ENCODE data around the gene ERICH3.

ERICH3 gene, protein sequence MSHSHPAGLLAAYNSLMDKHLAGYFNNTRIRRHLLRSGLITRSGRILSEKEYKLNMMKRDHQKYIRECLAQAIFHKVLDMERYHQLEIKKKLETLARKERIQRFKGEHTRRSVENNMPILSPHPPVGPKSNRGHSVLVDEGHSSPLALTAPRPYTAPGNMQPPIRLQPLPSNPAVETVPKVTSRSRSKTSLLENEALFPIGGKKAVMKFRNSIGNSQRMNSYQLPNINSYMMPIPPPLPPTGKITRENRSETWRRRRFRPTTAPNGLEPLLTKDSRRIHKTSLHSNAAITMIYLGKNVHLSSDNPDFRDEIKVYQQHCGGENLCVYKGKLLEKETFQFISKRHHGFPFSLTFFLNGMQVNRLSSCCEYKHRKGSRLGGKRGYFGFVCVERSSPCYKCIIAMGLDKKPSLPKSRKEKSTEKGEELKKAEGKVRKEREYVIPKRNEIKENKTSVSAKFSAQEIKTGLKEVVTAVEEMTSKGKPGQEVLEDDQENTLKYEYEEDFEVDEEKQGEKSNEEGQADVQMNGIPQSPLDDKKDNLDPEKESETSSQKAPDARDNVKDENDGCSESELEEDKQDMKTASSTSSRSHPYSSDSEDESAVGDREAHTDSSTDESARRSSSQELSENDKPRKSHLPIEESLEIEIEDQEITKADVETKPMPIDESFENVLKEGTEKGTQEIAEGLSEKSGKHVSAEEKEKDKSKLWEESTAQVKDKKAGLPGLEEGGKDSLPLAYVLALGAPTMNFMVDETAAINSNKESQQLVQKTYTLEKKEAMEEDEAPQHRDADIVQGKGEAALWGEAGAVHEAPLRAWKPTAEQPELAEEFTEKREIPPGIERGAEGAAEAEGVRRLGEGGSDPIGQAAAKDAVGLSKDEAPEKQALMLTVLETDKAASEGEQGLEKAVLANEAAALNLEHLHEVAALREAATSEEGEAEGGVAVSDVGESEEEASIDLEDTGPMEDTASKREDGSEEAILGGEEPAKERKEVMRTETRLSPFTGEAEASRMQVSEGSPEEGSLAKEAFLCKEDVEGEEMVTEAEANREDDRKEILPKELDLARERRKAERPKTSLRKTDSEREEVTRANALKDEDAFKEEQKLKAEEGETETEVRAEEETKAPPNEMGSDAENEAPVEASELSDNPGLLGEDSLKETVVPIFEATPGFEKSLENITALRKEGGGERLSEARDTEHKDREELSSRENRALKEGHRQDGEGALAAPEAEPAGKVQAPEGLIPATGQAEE (N-terminal part only)

GRCh38 chr1:74673351-74674111 lies at the start of gene ERICH3:
ERICH3 (minus strand) TSS chr1:74673792; CDS start chr1:74673519, 273 bp downstream.
- no peak for DNase-seq

DNA sequence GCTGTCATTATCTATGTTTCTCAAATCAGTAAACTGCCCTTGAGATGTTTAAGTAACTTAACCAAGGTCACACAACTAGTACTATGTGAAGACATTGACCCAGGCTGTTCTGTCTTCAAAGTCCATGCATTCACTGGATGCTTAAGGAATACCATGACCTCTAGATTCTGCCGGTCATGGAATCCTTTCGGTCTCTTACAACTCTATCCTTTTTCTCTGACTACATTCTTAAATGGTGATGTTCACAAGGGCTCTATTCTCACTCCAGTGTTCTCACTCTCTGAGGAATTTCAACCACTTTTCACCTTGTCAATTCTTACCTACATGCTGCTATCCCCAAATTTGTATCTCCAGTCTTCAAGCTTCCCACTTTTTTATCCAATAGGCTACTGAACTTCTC lies 44.0 kb upstream of the ERICH3 start:
- DNase-seq, result no peak

GRCh38 chr1:74716822-74717221 lies 43.2 kb upstream of the ERICH3 start:
- DNase-seq, result no peak

GRCh38 chr1:74715806-74716205 lies 42.2 kb upstream of the ERICH3 start:
- DNase-seq, result no peak

DNA sequence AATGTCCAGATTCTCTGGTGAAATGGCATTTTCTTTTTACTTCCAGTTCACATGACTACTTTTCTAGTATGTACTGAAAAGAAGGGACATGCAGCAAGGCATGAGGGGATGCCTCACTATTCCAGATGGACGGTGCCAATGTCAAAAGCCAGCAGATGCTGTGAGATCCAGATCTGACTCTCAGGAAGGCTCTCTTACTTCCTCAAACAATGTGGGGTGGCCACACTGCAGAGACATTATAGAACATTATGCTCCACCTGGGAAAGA lies 41.6 kb upstream of the ERICH3 start:
- DNase-seq, result no peak

DNA sequence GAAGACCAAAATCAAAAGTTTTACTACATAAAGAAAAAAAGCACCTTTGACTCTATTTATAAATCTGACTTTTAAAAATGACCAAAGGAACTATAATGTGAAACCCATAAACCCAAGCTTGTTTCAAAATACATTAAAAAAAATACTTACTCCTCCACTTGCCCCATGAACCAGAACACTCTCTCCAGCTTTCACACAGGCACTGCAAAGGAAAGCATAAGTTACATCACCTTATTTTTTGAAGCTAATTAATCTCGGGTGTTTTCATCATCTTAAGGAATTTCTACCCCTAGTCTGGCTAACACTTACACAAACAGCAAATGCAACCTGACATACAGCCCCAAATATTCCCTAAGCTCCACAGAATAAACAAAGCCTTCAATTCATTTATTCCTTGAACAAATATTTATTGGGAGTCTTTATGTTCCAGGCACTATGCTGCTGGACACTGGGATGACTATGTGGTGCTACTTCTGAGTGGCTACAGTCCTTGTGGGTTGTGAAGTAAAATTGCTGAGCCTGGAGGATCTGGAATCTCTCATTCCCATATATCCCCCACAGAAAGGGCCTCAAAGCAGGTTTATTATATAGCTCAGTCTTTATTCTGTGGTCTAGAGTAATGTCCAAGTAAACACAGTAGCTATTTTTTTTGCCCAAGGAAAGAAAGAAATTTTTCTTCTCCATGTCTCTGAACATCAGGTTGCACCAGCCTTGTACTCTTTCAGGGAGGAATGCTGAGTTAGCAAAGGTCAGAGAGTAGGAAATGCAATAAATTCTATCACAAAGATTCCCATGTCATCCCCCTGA lies 41.0 kb upstream of the ERICH3 start:
- DNase-seq, result no peak

GRCh38 chr1:74713849-74714248 lies 40.3 kb upstream of the ERICH3 start:
- no peak for DNase-seq

DNA sequence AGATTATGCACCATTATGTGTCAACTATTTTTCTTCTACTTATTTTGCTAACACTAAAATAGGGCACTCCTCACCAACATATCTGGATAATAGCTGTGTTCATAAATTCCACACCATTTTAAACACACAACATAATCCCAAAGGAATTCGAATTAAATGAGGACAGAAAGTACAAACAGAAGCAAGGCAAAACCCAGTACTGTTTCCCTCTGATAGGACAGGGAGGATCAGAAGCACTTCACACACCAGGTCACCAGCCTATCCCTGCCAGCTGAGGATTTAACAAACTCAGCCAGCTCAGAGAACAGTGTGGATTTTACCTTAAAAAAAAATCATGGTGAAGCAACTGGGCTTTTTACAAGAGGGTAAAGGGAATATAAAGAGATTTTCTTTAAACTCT lies 39.3 kb upstream of the ERICH3 start:
- DNase-seq, result no peak

DNA sequence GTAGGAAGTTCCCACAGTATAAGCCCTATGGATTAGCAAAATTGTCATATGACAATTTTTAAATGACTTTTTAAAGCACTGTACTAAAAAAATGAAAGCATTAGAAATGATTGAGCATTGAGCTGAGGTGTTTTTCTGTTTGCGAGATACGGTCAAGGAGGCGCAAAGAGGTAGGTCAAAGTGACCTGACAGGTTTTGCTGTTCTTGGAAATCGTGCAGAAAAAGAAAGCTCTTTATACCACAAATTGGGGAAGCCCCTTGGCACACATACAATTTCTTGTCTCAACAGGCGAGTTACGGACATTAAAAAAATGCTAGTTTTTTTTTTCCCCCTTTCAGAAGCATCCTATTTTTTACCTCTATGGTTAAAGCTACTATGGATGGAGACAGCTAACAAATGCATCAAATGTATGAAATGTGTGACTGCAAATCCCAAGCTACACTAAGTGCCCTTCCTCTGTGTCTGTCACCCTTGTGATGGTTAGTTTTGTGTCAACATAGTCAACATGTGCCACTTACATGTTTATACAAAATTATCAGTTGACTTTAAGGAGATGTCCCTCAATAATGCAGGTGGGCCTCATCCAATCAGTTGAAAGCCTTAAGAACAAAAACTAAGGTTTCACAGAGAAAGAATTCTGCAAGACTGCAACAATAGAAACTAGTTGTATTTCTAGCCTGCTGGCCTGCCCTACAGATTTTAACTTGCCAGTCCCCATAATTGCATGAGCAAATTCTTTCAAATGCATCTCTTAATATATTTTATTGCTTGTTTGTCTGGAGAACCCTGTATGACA lies 30.0 kb upstream of the ERICH3 start:
- DNase-seq, result no peak

GRCh38 chr1:74699331-74699730 lies 25.7 kb upstream of the ERICH3 start:
- DNase-seq, result no peak

DNA sequence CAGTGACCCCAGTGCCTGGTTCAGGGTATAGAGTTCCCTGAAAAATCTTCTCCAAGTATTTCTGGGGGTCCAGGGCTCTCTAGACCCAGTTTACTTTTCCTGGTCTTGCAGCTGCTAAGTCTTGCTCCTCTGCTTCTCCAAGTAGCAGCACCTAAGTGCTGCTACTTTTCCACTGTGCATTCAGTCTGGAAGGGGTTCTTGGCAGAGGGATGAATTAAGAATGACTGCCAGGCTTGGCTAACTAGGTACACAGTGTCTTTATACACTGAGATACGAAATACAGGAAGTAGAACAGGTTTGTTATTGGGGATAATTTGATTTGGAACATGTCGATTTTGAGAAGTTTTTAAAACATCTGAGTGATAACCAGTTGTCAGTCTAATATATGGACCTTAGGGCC lies 24.2 kb upstream of the ERICH3 start:
- no peak for DNase-seq

DNA sequence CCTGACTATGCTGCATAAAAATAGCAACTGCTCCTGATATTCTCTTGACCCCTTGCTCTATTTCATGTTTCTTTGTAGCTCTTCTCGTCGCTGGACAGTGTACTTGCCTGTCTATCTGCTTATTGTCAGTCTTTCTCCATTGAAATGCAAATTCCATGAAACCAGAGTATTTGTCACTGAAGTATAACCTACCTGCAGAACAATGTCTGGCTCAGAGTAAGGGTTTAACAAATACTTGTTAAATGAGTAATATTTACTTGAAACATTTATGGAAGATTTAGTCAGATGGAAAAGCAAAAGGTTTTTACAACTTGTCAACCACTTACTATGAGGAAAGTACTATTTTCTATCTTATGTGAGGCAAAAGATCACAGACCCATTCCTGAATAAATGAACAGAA lies 19.9 kb upstream of the ERICH3 start:
- DNase-seq, result no peak

DNA sequence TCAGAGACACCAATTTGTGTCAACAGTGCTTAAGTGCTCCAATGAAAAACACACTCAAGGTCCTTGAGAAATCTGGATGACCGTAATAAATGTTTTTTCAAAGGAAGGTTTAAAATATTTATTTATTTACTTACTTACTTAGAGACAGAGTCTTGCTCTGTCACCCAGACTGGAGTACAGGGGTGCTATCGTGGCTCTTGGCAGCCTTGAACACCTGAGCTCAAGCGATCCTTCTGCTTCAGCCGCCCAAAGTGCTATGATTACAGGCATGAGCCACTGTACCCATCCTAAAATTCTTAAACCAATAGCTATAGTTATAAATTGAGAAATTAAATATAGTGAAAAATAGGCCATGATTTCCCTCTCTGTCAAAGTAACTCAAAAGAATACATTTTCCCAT lies 17.3 kb upstream of the ERICH3 start:
- DNase-seq, result no peak

- no peak for DNase-seq
These were observed 16.7 kb upstream of the ERICH3 start for GRCh38 chr1:74690364-74690696.

DNA sequence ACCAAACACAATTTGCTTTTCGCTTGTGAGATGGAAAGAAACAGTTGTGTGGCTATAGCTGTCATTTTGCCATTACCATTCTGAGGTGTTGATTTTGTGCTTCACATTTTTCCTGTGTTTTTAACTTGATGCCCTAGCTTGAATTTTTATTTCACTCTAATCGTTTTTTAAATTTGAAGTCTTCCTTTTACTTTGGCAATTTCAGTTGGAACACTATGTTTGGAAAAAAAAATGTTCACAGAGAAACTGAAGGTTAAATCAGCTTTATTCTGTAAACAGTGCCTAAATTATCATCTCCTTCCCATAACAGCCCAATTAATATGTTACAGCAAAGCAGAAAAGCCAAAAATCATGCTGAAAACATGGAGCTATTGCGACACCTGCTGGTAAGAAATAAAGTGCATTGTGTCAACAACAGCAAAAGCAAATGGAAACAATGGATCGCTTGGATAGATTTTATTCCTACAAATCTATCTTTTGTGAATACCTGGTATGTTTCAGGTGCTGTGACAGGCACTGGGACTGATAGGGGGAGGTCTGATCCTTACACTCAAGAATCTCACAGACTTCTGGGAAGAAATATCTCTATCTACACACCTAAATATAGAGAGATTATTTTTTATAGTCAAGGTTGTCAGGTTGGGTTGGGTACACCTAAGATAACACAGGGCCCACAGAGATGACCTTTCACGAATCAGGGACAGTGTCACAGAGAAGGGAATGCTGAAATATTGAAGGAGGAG lies 16.2 kb upstream of the ERICH3 start:
- DNase-seq, result peak; percentile 69

- DNase-seq, result no peak
These were observed 13.3 kb upstream of the ERICH3 start for GRCh38 chr1:74686928-74687327.

- no peak for DNase-seq
These were observed 10.7 kb upstream of the ERICH3 start for GRCh38 chr1:74684301-74684700.

GRCh38 chr1:74683656-74684055 lies 10.1 kb upstream of the ERICH3 start:
- DNase-seq, result peak; percentile 15

- no peak for DNase-seq
These were observed 8.3 kb upstream of the ERICH3 start for GRCh38 chr1:74681851-74682250.

- DNase-seq, result no peak
These were observed 7.9 kb upstream of the ERICH3 start for GRCh38 chr1:74681449-74681848.
